OCI-LY7 (cell line): Measurements from ENCODE around the gene CHM. TPM values are rescaled to one million over a fixed set of nuclear protein-coding genes. Genes with fewer than 3 reads are reported as not detected.
"Not testable (repeated sequence)": the region's sequence is repeated elsewhere in the genome, so short reads cannot be mapped to it uniquely, and the experiment has no call there.

Source experiments
- BruUV-seq: library from RNA; stranded (reverse); fragments of 400-500 nt; replicated peaks from 2 replicates; lab custom pipeline; 2021; lab: Mats Ljungman, UMichigan
- CTCF ChIA-PET: fragments of 300-600 bp; sonication (Branson Sonifier 250); formaldehyde crosslinking; loops from one replicate; lab custom pipeline; 2022; ENCODE audit warnings: antibody characterized with exemption; ENCODE audit not compliant: unreplicated experiment; lab: Charles Lee
- POLR2A ChIA-PET: fragments of 300-600 bp; sonication (Branson Sonifier 250); formaldehyde crosslinking; loops from one replicate; lab custom pipeline; 2022; ENCODE audit warnings: antibody characterized with exemption; lab: Charles Lee
- DNase-seq: peaks from one replicate; pipeline ENCODE4 v3.0.0-alpha.2; 2015; ENCODE audit warnings: low spot score
- H2AFZ ChIP-seq: fragments of 200-600 bp; sonication (generic), shearing (Covaris generic); 2 replicates; pipeline ENCODE4 v1.6.1; 2014; ENCODE audit warnings: mild to moderate bottlenecking, antibody characterized with exemption, low read length, moderate library complexity
- H3K27ac ChIP-seq: fragments of 200-600 bp; sonication (generic); 2 replicates; pipeline ENCODE4 v1.5.1; 2014; ENCODE audit warnings: mixed run types, low read depth, mild to moderate bottlenecking, moderate library complexity, low read length, inconsistent platforms; ENCODE audit not compliant: poor library complexity, severe bottlenecking
- H3K36me3 ChIP-seq: fragments of 200-600 bp; sonication (generic); 2 replicates; pipeline ENCODE4 v1.6.1; 2014; ENCODE audit warnings: mild to moderate bottlenecking, antibody characterized with exemption, low read length, moderate library complexity, mixed read lengths; ENCODE audit not compliant: insufficient read depth
- H3K4me1 ChIP-seq: fragments of 200-600 bp; sonication (generic); 2 replicates; pipeline ENCODE4 v1.5.1; 2014; ENCODE audit warnings: mild to moderate bottlenecking, low read length; ENCODE audit not compliant: insufficient read depth, poor library complexity, severe bottlenecking
- H3K4me2 ChIP-seq: fragments of 200-600 bp; sonication (generic); 2 replicates; pipeline ENCODE4 v1.6.1; 2014; ENCODE audit warnings: mild to moderate bottlenecking, low read length
- H3K4me3 ChIP-seq: fragments of 200-600 bp; sonication (generic); 2 replicates; pipeline ENCODE4 v1.5.1; 2014; ENCODE audit warnings: mild to moderate bottlenecking, low read depth, low read length; ENCODE audit not compliant: poor library complexity, severe bottlenecking
- H3K79me2 ChIP-seq: fragments of 200-600 bp; sonication (generic); 2 replicates; pipeline ENCODE4 v1.6.1; 2016; ENCODE audit warnings: low read depth, mild to moderate bottlenecking, low read length, moderate library complexity, mixed read lengths; ENCODE audit not compliant: insufficient read depth
- H3K9me2 ChIP-seq: fragments of 200-600 bp; sonication (generic); 2 replicates; pipeline ENCODE4 v1.6.1; 2016; ENCODE audit warnings: mild to moderate bottlenecking, low read length, mixed read lengths; ENCODE audit not compliant: insufficient read depth
- H3K9me3 ChIP-seq: fragments of 200-600 bp; sonication (generic); 2 replicates; pipeline ENCODE4 v1.6.1; 2014; ENCODE audit warnings: mild to moderate bottlenecking, mixed run types, low read length, mixed read lengths
- H4K20me1 ChIP-seq: fragments of 200-600 bp; sonication (generic); 2 replicates; pipeline ENCODE4 v1.6.1; 2014; ENCODE audit warnings: mild to moderate bottlenecking, antibody characterized with exemption, low read length, moderate library complexity, mixed read lengths; ENCODE audit not compliant: insufficient read depth
- EZH2phosphoT487 ChIP-seq: fragments of 200-600 bp; sonication (generic); IDR thresholded peaks from 2 replicates; pipeline ENCODE4 v1.6.1; 2018; ENCODE audit warnings: low read depth, borderline replicate concordance, mild to moderate bottlenecking, mixed run types, antibody characterized with exemption, low read length, moderate library complexity, mixed read lengths
- intact Hi-C: fragments of 100-400 bp; cut with micrococcal nuclease; formaldehyde crosslinking; loops from one replicate; pipeline ENCODE4 v1.10.0; 2022; ENCODE audit not compliant: unreplicated experiment
- total RNA-seq, 2 experiments: library from RNA; depleted of rRNA in 1 of 2; stranded (reverse); fragments of >200 nt in 1 of 2; shearing (Covaris generic) in 1 of 2; gene quantifications; 2 replicates each; pipeline ENCODE4 v1.2.3, GENCODE V29; 2014 to 2022
- TF ChIP-seq, protein P1 (sequence below): fragments of 200-600 bp; sonication (generic); conservative IDR thresholded peaks from 2 replicates; pipeline ENCODE4 v1.5.1; 2014; ENCODE audit warnings: mild to moderate bottlenecking, antibody characterized with exemption, low read length, moderate library complexity, mixed read lengths

Gene CHM
- total RNA-seq, 2 experiments from 2014 or later = 4.8 to 15.7 TPM

DNA sequence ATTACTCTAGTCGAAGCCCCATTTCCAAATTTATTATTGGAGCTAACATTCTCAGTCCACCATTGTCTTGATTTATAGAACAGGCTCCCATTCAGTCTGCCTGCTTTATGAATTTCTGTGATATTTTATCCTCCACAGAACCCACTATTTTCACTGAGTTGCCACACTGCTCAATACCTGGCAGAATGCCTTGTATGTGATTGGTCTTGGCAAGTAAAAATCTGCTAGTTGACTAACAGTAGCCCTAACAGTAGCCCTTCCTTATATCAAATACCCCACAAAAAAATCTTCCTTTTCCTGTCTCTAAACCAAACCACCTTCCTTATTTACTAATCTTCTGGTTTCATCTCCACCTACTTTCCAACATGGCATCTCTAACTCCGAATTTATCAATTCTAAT is 82.6 kb downstream of the CHM start:
- Histone ChIP-seq H3K4me3 (no peak overlapping the region), H3K9me2 (no peaks in the 10 kb centered on the region), H3K27ac (no peak overlapping the region), H4K20me1 (no peaks in the 10 kb centered on the region), H3K4me1 (no peaks in the 10 kb centered on the region), H2AFZ (no peak overlapping the region), H3K4me2 (no peak overlapping the region), H3K36me3 (no peaks in the 10 kb centered on the region), H3K79me2 (no peaks in the 10 kb centered on the region), H3K9me3 (no peaks in the 10 kb centered on the region)
- DNase-seq = no peak
- intact Hi-C loops = no loop called here
- no peak for TF ChIP-seq EZH2phosphoT487
- TF ChIP-seq, protein P1, sequence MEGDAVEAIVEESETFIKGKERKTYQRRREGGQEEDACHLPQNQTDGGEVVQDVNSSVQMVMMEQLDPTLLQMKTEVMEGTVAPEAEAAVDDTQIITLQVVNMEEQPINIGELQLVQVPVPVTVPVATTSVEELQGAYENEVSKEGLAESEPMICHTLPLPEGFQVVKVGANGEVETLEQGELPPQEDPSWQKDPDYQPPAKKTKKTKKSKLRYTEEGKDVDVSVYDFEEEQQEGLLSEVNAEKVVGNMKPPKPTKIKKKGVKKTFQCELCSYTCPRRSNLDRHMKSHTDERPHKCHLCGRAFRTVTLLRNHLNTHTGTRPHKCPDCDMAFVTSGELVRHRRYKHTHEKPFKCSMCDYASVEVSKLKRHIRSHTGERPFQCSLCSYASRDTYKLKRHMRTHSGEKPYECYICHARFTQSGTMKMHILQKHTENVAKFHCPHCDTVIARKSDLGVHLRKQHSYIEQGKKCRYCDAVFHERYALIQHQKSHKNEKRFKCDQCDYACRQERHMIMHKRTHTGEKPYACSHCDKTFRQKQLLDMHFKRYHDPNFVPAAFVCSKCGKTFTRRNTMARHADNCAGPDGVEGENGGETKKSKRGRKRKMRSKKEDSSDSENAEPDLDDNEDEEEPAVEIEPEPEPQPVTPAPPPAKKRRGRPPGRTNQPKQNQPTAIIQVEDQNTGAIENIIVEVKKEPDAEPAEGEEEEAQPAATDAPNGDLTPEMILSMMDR = no peak
- CTCF ChIA-PET = no interaction called here
- no TSS peak for BruUV-seq
- POLR2A ChIA-PET = no interaction called here

DNA sequence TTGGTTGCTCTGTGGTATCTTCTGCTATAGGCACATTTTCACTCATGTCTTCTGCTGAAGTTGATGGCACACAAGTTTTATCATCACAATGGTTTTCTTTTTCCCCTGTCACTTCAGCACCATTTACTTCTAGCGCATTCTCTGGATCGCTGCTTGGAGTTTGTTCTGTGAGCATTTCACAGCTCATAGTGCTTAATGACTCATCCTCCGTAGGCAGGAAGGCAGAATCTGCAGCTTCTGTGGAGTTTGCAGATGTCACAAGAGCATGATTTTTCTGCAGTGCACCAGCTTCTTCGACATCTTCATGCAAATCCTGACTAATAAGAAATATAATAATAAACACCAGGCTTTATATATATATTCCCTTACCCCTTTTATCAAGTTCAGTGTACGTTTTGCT is 83.6 kb downstream of the CHM start:
- Histone ChIP-seq H3K4me3 (no peak overlapping the region), H3K4me1 (no peaks in the 10 kb centered on the region), H3K27ac (no peak overlapping the region), H4K20me1 (no peaks in the 10 kb centered on the region), H3K9me2 (no peaks in the 10 kb centered on the region), H2AFZ (no peak overlapping the region), H3K4me2 (no peak overlapping the region), H3K79me2 (no peaks in the 10 kb centered on the region), H3K9me3 (no peaks in the 10 kb centered on the region), H3K36me3 (no peaks in the 10 kb centered on the region)
- ChIA-PET CTCF (no interaction called here), POLR2A (no interaction called here)
- no peak for TF ChIP-seq EZH2phosphoT487
- TF ChIP-seq, protein P1 = no peak
- DNase-seq = no peak
- BruUV-seq = no TSS peak
- intact Hi-C loops = no loop called here

DNA sequence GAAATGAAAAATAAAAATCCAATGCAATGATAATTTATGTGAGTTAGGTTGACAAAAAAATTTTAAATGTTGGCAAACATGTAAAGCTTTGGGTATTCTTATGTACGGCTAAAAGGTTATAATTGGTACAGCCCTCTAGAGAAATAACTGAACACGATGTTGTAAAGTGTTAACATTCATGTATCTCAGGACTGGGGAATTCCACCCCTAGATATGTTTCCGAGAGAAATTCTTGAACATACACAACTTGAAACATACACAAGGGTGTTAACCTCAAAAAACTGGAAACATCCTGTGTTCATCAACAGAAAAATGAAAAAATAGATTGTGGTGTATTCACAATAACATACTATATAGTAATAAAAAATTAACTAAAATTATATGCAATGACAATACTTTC is 91.8 kb downstream of the CHM start:
- H3K4me3 ChIP-seq = no peak overlapping the region
- intact Hi-C loops = no loop called here
- no peaks in the 10 kb centered on the region for H3K79me2 ChIP-seq
- H3K36me3 ChIP-seq = no peaks in the 10 kb centered on the region; the same call in 1 of the 2 replicates
- DNase-seq = no peak
- POLR2A ChIA-PET = no interaction called here
- H4K20me1 ChIP-seq = no peaks in the 10 kb centered on the region
- no TSS peak for BruUV-seq
- H3K4me2 ChIP-seq = no peak overlapping the region
- H3K4me1 ChIP-seq = no peaks in the 10 kb centered on the region
- CTCF ChIA-PET = no interaction called here
- no peak overlapping the region for H2AFZ ChIP-seq
- H3K9me3 ChIP-seq = no peaks in the 10 kb centered on the region
- TF ChIP-seq, protein P1 = no peak
- H3K27ac ChIP-seq = no peak overlapping the region
- H3K9me2 ChIP-seq = no peaks in the 10 kb centered on the region

DNA sequence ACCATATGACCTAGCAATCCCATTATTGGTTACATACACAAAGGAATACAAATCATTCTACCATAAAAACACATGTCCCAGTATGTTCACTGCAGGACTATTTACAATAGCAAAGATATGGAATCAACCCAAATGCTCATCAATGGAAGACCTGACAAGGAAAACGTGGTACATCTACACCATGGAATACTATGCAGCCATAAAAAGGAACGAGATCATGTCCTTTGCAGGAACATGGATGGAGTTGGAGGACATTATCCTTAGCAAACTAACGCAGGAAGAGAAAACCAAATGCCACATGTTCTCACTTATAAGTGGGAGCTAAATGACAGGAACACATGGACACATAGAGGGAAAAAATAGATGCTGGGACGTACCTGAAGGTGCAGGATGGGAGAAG is 102.6 kb downstream of the CHM start:
- H3K36me3 ChIP-seq, H4K20me1 ChIP-seq, H2AFZ ChIP-seq, H3K4me3 ChIP-seq, H3K4me2 ChIP-seq, H3K27ac ChIP-seq, CTCF ChIA-PET, intact Hi-C loops, POLR2A ChIA-PET, H3K9me2 ChIP-seq, BruUV-seq, H3K9me3 ChIP-seq, H3K79me2 ChIP-seq, DNase-seq, H3K4me1 ChIP-seq: not testable (repeated sequence)
